Liver (tissue), 3 donors: ENCODE measurements around the gene MN1.

ENCODE experiments used
- EGR1 ChIP-seq, 2 donors: IDR thresholded peaks; 2 replicates each; pipeline ENCODE4 v1.6.1; 2016 to 2018; ENCODE audit warnings: antibody characterized with exemption in 2 of 2, low read depth in 2 of 2
- GABPA ChIP-seq, 2 donors: IDR thresholded peaks in 1 of 2; conservative IDR thresholded peaks in 1 of 2; 2 replicates each; pipeline ENCODE4 v1.6.1; 2016; ENCODE audit warnings: antibody characterized with exemption in 2 of 2, mild to moderate bottlenecking in 1 of 2, moderate library complexity in 1 of 2
- SP1 ChIP-seq: IDR thresholded peaks from 2 replicates; pipeline ENCODE4 v1.6.1; 2018; ENCODE audit warnings: antibody characterized with exemption, mild to moderate bottlenecking
- YY1 ChIP-seq: IDR thresholded peaks from 2 replicates; pipeline ENCODE4 v1.6.1; 2016; ENCODE audit warnings: antibody characterized with exemption, mild to moderate bottlenecking
- TF ChIP-seq, protein P1 (sequence below): IDR thresholded peaks from 2 replicates; pipeline ENCODE4 v1.6.1; 2016; ENCODE audit warnings: antibody characterized with exemption
- TF ChIP-seq, protein P2 (sequence below): IDR thresholded peaks from 2 replicates; pipeline ENCODE4 v1.6.1; 2016; ENCODE audit warnings: antibody characterized with exemption
- TF ChIP-seq, protein P3 (sequence below): fragments of 150-350 bp; IDR thresholded peaks from 2 replicates; pipeline ENCODE4 v1.5.1; 2017; ENCODE audit warnings: improper control_type of control experiment, low read depth, low read length; ENCODE audit not compliant: missing input control
- donor health status: healthy.
- donor health status: healthy.

DNA sequence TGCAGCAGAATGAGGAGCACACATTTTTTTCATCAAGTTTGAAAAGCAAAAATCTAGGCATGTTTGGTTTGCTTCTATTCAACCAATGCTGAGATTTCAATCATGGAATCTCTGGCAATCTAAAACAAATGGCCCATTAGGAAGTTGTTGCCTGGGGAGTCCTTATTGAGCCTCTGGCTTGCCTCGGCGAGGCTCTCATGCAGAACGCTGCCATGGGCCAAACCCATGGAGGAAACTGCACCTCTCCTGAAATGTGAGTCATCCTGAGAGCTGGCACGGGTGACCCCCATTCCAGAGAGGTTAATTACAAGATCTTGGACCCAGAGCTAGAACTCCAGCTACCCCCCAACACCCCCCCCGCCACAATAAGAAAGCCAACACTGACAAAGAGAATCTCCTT is 80.7 kb downstream of the MN1 start:
- TF ChIP-seq, protein P1, sequence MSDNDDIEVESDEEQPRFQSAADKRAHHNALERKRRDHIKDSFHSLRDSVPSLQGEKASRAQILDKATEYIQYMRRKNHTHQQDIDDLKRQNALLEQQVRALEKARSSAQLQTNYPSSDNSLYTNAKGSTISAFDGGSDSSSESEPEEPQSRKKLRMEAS = no peak
- TF ChIP-seq, protein P2, sequence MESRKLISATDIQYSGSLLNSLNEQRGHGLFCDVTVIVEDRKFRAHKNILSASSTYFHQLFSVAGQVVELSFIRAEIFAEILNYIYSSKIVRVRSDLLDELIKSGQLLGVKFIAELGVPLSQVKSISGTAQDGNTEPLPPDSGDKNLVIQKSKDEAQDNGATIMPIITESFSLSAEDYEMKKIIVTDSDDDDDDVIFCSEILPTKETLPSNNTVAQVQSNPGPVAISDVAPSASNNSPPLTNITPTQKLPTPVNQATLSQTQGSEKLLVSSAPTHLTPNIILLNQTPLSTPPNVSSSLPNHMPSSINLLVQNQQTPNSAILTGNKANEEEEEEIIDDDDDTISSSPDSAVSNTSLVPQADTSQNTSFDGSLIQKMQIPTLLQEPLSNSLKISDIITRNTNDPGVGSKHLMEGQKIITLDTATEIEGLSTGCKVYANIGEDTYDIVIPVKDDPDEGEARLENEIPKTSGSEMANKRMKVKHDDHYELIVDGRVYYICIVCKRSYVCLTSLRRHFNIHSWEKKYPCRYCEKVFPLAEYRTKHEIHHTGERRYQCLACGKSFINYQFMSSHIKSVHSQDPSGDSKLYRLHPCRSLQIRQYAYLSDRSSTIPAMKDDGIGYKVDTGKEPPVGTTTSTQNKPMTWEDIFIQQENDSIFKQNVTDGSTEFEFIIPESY = no peak
- TF ChIP-seq SP1 = no peak
- no peak for TF ChIP-seq EGR1 (IDR thresholded peaks at IDR 0.05; ENCODE audit: low read depth in 2 of 2)
- TF ChIP-seq, protein P3, sequence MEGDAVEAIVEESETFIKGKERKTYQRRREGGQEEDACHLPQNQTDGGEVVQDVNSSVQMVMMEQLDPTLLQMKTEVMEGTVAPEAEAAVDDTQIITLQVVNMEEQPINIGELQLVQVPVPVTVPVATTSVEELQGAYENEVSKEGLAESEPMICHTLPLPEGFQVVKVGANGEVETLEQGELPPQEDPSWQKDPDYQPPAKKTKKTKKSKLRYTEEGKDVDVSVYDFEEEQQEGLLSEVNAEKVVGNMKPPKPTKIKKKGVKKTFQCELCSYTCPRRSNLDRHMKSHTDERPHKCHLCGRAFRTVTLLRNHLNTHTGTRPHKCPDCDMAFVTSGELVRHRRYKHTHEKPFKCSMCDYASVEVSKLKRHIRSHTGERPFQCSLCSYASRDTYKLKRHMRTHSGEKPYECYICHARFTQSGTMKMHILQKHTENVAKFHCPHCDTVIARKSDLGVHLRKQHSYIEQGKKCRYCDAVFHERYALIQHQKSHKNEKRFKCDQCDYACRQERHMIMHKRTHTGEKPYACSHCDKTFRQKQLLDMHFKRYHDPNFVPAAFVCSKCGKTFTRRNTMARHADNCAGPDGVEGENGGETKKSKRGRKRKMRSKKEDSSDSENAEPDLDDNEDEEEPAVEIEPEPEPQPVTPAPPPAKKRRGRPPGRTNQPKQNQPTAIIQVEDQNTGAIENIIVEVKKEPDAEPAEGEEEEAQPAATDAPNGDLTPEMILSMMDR = no peak
- no peak for TF ChIP-seq GABPA (IDR thresholded peaks at IDR 0.05 in 1 of 2, conservative IDR thresholded peaks at IDR 0.05 in 1 of 2)
- TF ChIP-seq YY1 = no peak
